K562 (cell line): ENCODE measurements around the gene PNMA6F. TPM values are rescaled to one million over a fixed set of nuclear protein-coding genes. Genes with fewer than 3 reads are reported as not detected.

ENCODE experiments used
- ATAC-seq: fragments of 200-7000 bp; cut with Tn5 transposase; 3 replicates; pipeline ENCODE4 v1.9.1; 2020; ENCODE audit warnings: moderate library complexity
- BruUV-seq: library from RNA; stranded (reverse); fragments of 400-500 nt; replicated peaks from 2 replicates; lab custom pipeline; 2021; lab: Mats Ljungman, UMichigan
- CTCF ChIA-PET: fragments of 300-600 bp; formaldehyde crosslinking; extraction: SDS; loops from one replicate; lab custom pipeline; 2021; ENCODE audit warnings: low intra/inter-chr PET ratio; lab: Yijun Ruan, JAX
- POLR2A ChIA-PET: fragments of 300-600, 350-650 bp; sonication (Branson Sonifier 250); formaldehyde crosslinking; extraction: SDS; loops from one replicate; lab custom pipeline; 2021; ENCODE audit warnings: antibody characterized with exemption, inconsistent platforms; lab: Yijun Ruan, JAX
- DNase-seq, 4 experiments: peaks; one replicate each; pipeline versions ENCODE4 v3.0.0 to v3.0.0-alpha.2; 2011 to 2018; ENCODE audit warnings: low spot score in 3 of 4, mixed read lengths in 3 of 4; ENCODE audit errors: extremely low read depth in 1 of 4
- FAIRE-seq: peaks from 2 replicates; lab custom pipeline; 2011; peaks lifted over from hg19 to GRCh38; lab: Jason Lieb, UNC
- H2AFZ ChIP-seq: 2 replicates; pipeline ENCODE4 v1.6.0; 2011; ENCODE audit warnings: low read depth, low read length, control low read depth, inconsistent platforms
- H3K27ac ChIP-seq: fragments of 200-600 bp; 3 replicates; pipeline ENCODE4 v1.8.0; 2011; ENCODE audit warnings: low read depth, mild to moderate bottlenecking, control low read depth, inconsistent platforms, low read length, moderate library complexity, mixed read lengths; ENCODE audit errors: extremely low read depth
- H3K27me3 ChIP-seq, 2 experiments: fragments of 300-600 bp in 1 of 2; 2 replicates in 1 of 2; 3 replicates in 1 of 2; pipeline versions ENCODE4 v1.6.0 to v1.8.0; 2011; ENCODE audit warnings: inconsistent platforms in 2 of 2, low read length in 2 of 2, mild to moderate bottlenecking in 1 of 2, mixed read lengths in 1 of 2, moderate library complexity in 1 of 2; ENCODE audit not compliant: control insufficient read depth in 2 of 2, insufficient read depth in 2 of 2
- H3K36me3 ChIP-seq: fragments of 300-600 bp; 3 replicates; pipeline ENCODE4 v1.8.0; 2011; ENCODE audit warnings: mild to moderate bottlenecking, low read length, inconsistent platforms; ENCODE audit not compliant: control insufficient read depth, insufficient read depth
- H3K4me1 ChIP-seq, 2 experiments: fragments of 200-600 bp in 1 of 2; replicated peaks in 1 of 2; 2 replicates in 1 of 2; 3 replicates in 1 of 2; pipeline versions ENCODE4 v1.5.1 to v1.8.0; 2011; ENCODE audit warnings: inconsistent platforms in 2 of 2, low read length in 2 of 2, mild to moderate bottlenecking in 1 of 2, mixed read lengths in 1 of 2, moderate library complexity in 1 of 2; ENCODE audit not compliant: control insufficient read depth in 2 of 2, insufficient read depth in 2 of 2
- H3K4me2 ChIP-seq: 2 replicates; pipeline ENCODE4 v1.6.1; 2011; ENCODE audit warnings: low read length, control low read depth, inconsistent platforms, mixed read lengths; ENCODE audit not compliant: insufficient read depth
- H3K4me3 ChIP-seq: fragments of 200-600 bp; sonication (generic), shearing (Covaris generic); 2 replicates; pipeline ENCODE4 v1.5.1; 2016; ENCODE audit warnings: control low read depth, inconsistent platforms
- H3K79me2 ChIP-seq: fragments of 200-600 bp; 3 replicates; pipeline ENCODE4 v1.8.0; 2011; ENCODE audit warnings: low read length, inconsistent platforms; ENCODE audit not compliant: control insufficient read depth, insufficient read depth
- H3K9ac ChIP-seq, 2 experiments: 2 replicates each; pipeline versions ENCODE4 v1.6.0 to v1.6.1; 2011; ENCODE audit warnings: low read depth in 2 of 2, low read length in 2 of 2, control low read depth in 1 of 2, inconsistent platforms in 1 of 2, mild to moderate bottlenecking in 1 of 2, mixed read lengths in 1 of 2; ENCODE audit not compliant: insufficient read depth in 1 of 2
- H3K9me1 ChIP-seq: one replicate; pipeline ENCODE4 v1.6.0; 2011; ENCODE audit warnings: inconsistent platforms, mild to moderate bottlenecking, low read length, moderate library complexity; ENCODE audit not compliant: control insufficient read depth, insufficient read depth
- H3K9me3 ChIP-seq: replicated peaks from 2 replicates; pipeline ENCODE4 v1.5.1; 2011; ENCODE audit warnings: low read depth, low read length, inconsistent platforms; ENCODE audit not compliant: control insufficient read depth, insufficient read depth
- H4K20me1 ChIP-seq: replicated peaks from 2 replicates; pipeline ENCODE4 v1.6.1; 2011; ENCODE audit warnings: low read length, inconsistent platforms, mixed read lengths; ENCODE audit not compliant: control insufficient read depth, insufficient read depth
- FOXO4 ChIP-seq: fragments of 450-650 bp; formaldehyde crosslinking; IDR thresholded peaks from 2 replicates; pipeline ENCODE4 v1.4.0; 2020; ENCODE audit warnings: mild to moderate bottlenecking, moderate library complexity
- GATAD2A ChIP-seq: fragments of 450-650 bp; IDR thresholded peaks from 2 replicates; pipeline ENCODE4 v1.6.1; 2017
- GTF2F1 ChIP-seq: IDR thresholded peaks from 2 replicates; pipeline ENCODE4 v1.6.1; 2011; ENCODE audit warnings: low read depth, low read length, improper control_type of control experiment
- HMGN3 ChIP-seq: IDR thresholded peaks from 2 replicates; pipeline ENCODE4 v1.6.1; 2011; ENCODE audit warnings: borderline replicate concordance, low read depth, mild to moderate bottlenecking, mixed read lengths, low read length; ENCODE audit not compliant: insufficient read length; ENCODE audit errors: extremely low read depth
- HNRNPL ChIP-seq: fragments of 200-400 bp; formaldehyde crosslinking; IDR thresholded peaks from 2 replicates; pipeline ENCODE4 v1.6.1; 2017; ENCODE audit warnings: low read depth, mild to moderate bottlenecking, low read length
- JUN ChIP-seq, 2 experiments: sonication (generic) in 1 of 2; formaldehyde crosslinking in 1 of 2; IDR thresholded peaks; 2 replicates each; pipeline versions ENCODE4 v1.6.1 to v1.8.0; 2012 to 2022; ENCODE audit warnings: borderline replicate concordance in 2 of 2, mild to moderate bottlenecking in 2 of 2, improper control_type of control experiment in 1 of 2, low read depth in 1 of 2, low read length in 1 of 2, missing genetic modification reagents in 1 of 2
- MXI1 ChIP-seq: IDR thresholded peaks from 2 replicates; pipeline ENCODE4 v1.6.1; 2011; ENCODE audit warnings: low read depth, mild to moderate bottlenecking, improper control_type of control experiment, low read length
- NEUROD1 ChIP-seq: fragments of 150-350 bp; IDR thresholded peaks from 2 replicates; pipeline ENCODE4 v1.6.1; 2014; ENCODE audit warnings: borderline replicate concordance, low read length, low read depth; ENCODE audit not compliant: partially characterized antibody
- RFX5 ChIP-seq: IDR thresholded peaks from 2 replicates; pipeline ENCODE4 v1.6.1; 2011; ENCODE audit warnings: low read depth, mild to moderate bottlenecking, improper control_type of control experiment, low read length
- RNF219 ChIP-seq: fragments of 250-450 bp; sonication (Bioruptor Pico); IDR thresholded peaks from 2 replicates; pipeline ENCODE4 v1.5.0; 2022; ENCODE audit warnings: mild to moderate bottlenecking
- SMARCA5 ChIP-seq: fragments of 450-650 bp; IDR thresholded peaks from 2 replicates; pipeline ENCODE4 v1.6.1; 2016
- SNAPC5 ChIP-seq: fragments of 250-450 bp; sonication (Bioruptor Pico); IDR thresholded peaks from 2 replicates; pipeline ENCODE4 v1.8.0; 2021; ENCODE audit warnings: moderate library complexity, mild to moderate bottlenecking, inconsistent platforms
- TFAM ChIP-seq: fragments of 250-450 bp; sonication (Bioruptor Pico); conservative IDR thresholded peaks from 2 replicates; pipeline ENCODE4 v1.5.0; 2021; ENCODE audit warnings: mild to moderate bottlenecking, moderate library complexity
- TOE1 ChIP-seq, 2 experiments: fragments of 450-650 bp in 1 of 2; sonication (generic) in 1 of 2; formaldehyde crosslinking in 1 of 2; IDR thresholded peaks; 2 replicates each; pipeline versions ENCODE4 v1.7.1 to v1.8.0; 2016 to 2022; ENCODE audit warnings: borderline replicate concordance in 2 of 2, mild to moderate bottlenecking in 2 of 2, antibody characterized with exemption in 1 of 2, inconsistent platforms in 1 of 2, low read depth in 1 of 2, missing genetic modification reagents in 1 of 2, moderate library complexity in 1 of 2
- ZBTB33 ChIP-seq: sonication (generic); formaldehyde crosslinking; IDR thresholded peaks from 2 replicates; pipeline ENCODE4 v1.8.1; 2023; ENCODE audit warnings: mild to moderate bottlenecking, missing genetic modification reagents
- ZNF133 ChIP-seq: fragments of 250-450 bp; sonication (Bioruptor Pico); IDR thresholded peaks from 2 replicates; pipeline ENCODE4 v1.4.0; 2020; ENCODE audit warnings: mild to moderate bottlenecking
- ZNF174 ChIP-seq: fragments of 250-450 bp; sonication (Bioruptor Pico); IDR thresholded peaks from 2 replicates; pipeline ENCODE4 v1.4.0; 2020; ENCODE audit warnings: mild to moderate bottlenecking
- WGBS: fragments of 100-300 bp; shearing (Covaris generic); methylation state at CpG from one replicate; pipeline ENCODE4 v1.1.6; 2016; ENCODE audit warnings: low coverage, mixed read lengths; ENCODE audit not compliant: insufficient coverage; ENCODE audit errors: missing lambda C conversion rate; 5-methylcytosine and 5-hydroxymethylcytosine counted together
- in situ Hi-C: fragments of 300-500 bp; cut with MboI; formaldehyde crosslinking; loops from 4 replicates; pipeline ENCODE4 v1.15.0; 2018; ENCODE audit warnings: inconsistent platforms, mixed read lengths
- intact Hi-C: fragments of 100-400 bp; cut with micrococcal nuclease; formaldehyde crosslinking; loops from 2 replicates; pipeline ENCODE4 v1.14.2; 2022
- polyA plus RNA-seq, 8 experiments: library from polyadenylated mRNA; depleted of rRNA in 4 of 8; stranded (reverse) in 5 of 8; unstranded in 3 of 8; fragments of >200 nt; fragmentation: Nextera tagmentation in 2 of 8; fragmentation: Illumina TruSeq in 1 of 8; extraction: Ambion mirVana in 2 of 8; extraction: Trizol in 1 of 8; gene quantifications; 2 replicates each; pipeline versions ENCODE4 v1.2.1 to v1.2.3, GENCODE V29; 2011 to 2014; ENCODE audit warnings: inconsistent platforms in 1 of 8, missing spikeins in 1 of 8
- total RNA-seq, 7 experiments: library from RNA; depleted of rRNA in 6 of 7; stranded (reverse); fragments of >200 nt in 6 of 7; fragmentation: Illumina TruSeq in 2 of 7; extraction: Trizol in 2 of 7; gene quantifications; 2 replicates each; pipeline versions ENCODE4 v1.2.1 to v1.2.3, GENCODE V29; 2011 to 2021; ENCODE audit warnings: low replicate concordance in 1 of 7

The PNMA6F gene
- total and polyA plus RNA-seq, 9 of the 15 experiments (the other 6 are each of a cell fraction or from before 2014, with no cell fraction given): not detected

- ChIA-PET CTCF (no interaction called here), POLR2A (interaction anchor here (1.2 to 2.5 kb wide), 3 partner anchors 11 to 19 kb away, joined by 3 to 7 read pairs (median 6); partner anchors contain the start of gene ZNF275)
- no peak for TF ChIP-seq HMGN3
- TF ChIP-seq NEUROD1: no peak
- TF ChIP-seq GATAD2A: no peak
- no peak for TF ChIP-seq RFX5
- no peak for TF ChIP-seq JUN (IDR thresholded peaks at IDR 0.05; ENCODE audit: borderline replicate concordance, low read depth, low read length)
- no peak for TF ChIP-seq JUN (CRISPR knock-in tag; IDR thresholded peaks at IDR 0.05; ENCODE audit: borderline replicate concordance)
- TF ChIP-seq HNRNPL: no peak
- TF ChIP-seq FOXO4 (CRISPR knock-in tag): no peak
- no peak for TF ChIP-seq SMARCA5
- TF ChIP-seq GTF2F1: no peak
- no peak for TF ChIP-seq ZNF174 (CRISPR knock-in tag)
- no peak for TF ChIP-seq ZNF133 (CRISPR knock-in tag)
- TF ChIP-seq TOE1 (IDR thresholded peaks at IDR 0.05; ENCODE audit: borderline replicate concordance): no peak
- no peak for TF ChIP-seq TOE1 (CRISPR knock-in tag; IDR thresholded peaks at IDR 0.05; ENCODE audit: borderline replicate concordance, low read depth)
- no peak for TF ChIP-seq RNF219 (CRISPR knock-in tag)
- no peak for TF ChIP-seq MXI1
- TF ChIP-seq SNAPC5 (CRISPR knock-in tag): no peak
- TF ChIP-seq ZBTB33 (CRISPR knock-in tag): no peak
- no peak for TF ChIP-seq TFAM (CRISPR knock-in tag)
These were observed 31.8 kb upstream of the PNMA6F start for GRCh38 chrX:153353416-153353815.

More at GRCh38 chrX:153353416-153353815, 31.8 kb upstream of the PNMA6F start:
- DNase-seq (no peak), ATAC-seq (no peak), FAIRE-seq (no peak)
- WGBS: 79% methylated on average over 12 of the region's 12 CpGs
- H4K20me1 ChIP-seq: no peaks in the 10 kb centered on the region
- in situ Hi-C loops (no loop called here), intact Hi-C loops (no loop called here)
- no peaks in the 10 kb centered on the region for H3K27me3 ChIP-seq
- H3K27ac ChIP-seq: no peak overlapping the region
- H3K9ac ChIP-seq: no peak overlapping the region
- peaks cover 22% of the 10 kb centered on the region; the same call in 1 of the 3 replicates for H3K36me3 ChIP-seq
- H3K9me1 ChIP-seq: no peaks in the 10 kb centered on the region
- no peaks in the 10 kb centered on the region for H3K9me3 ChIP-seq
- H3K79me2 ChIP-seq: no peaks in the 10 kb centered on the region
- no peaks in the 10 kb centered on the region; a peak in 1 of 5 replicates for H3K4me1 ChIP-seq
- no peak overlapping the region for H3K4me3 ChIP-seq
- H3K4me2 ChIP-seq: no peak overlapping the region
- H2AFZ ChIP-seq: no peak overlapping the region
- no TSS peak for BruUV-seq
